WTC11 (cell line): ENCODE measurements around the gene TGFBRAP1. TPM values are rescaled to one million over a fixed set of nuclear protein-coding genes. Genes with fewer than 3 reads are reported as not detected.

ENCODE experiments used
- ATAC-seq: fragments of 200-7000 bp; cut with Tn5 transposase; 2 replicates; pipeline ENCODE4 v1.10.0; 2021; ENCODE audit warnings: mild to moderate bottlenecking, moderate library complexity
- Bru-seq: library from RNA; stranded (reverse); fragments of 400-500 nt; gene quantifications from one replicate; lab custom pipeline; 2021; lab: Mats Ljungman, UMichigan
- CTCF ChIA-PET: fragments of 300-600 bp; sonication (Branson Sonifier 250); formaldehyde crosslinking; loops from one replicate; lab custom pipeline; 2021; ENCODE audit warnings: antibody characterized with exemption; lab: Charles Lee
- POLR2A ChIA-PET: fragments of 350-600 bp; sonication (Branson Sonifier 250); formaldehyde crosslinking; loops from one replicate; lab custom pipeline; 2021; ENCODE audit warnings: antibody characterized with exemption; lab: Charles Lee
- DNase-seq: peaks from one replicate; pipeline ENCODE4 v3.0.0; 2021; ENCODE audit warnings: low spot score
- H3K27ac Mint-ChIP-seq: 2 replicates; pipeline ENCODE4 v1.8.0; 2021; ENCODE audit warnings: mixed read lengths
- H3K27me3 Mint-ChIP-seq: 2 replicates; pipeline ENCODE4 v1.8.0; 2021; ENCODE audit warnings: low read depth, mild to moderate bottlenecking, moderate library complexity, mixed read lengths
- H3K36me3 Mint-ChIP-seq: 2 replicates; pipeline ENCODE4 v1.8.0; 2021; ENCODE audit warnings: mixed read lengths
- H3K4me1 Mint-ChIP-seq: 2 replicates; pipeline ENCODE4 v1.8.0; 2022; ENCODE audit warnings: mixed read lengths
- H3K4me3 Mint-ChIP-seq: 2 replicates; pipeline ENCODE4 v1.8.0; 2021; ENCODE audit warnings: mild to moderate bottlenecking, moderate library complexity, mixed read lengths
- H3K9me3 Mint-ChIP-seq: 2 replicates; pipeline ENCODE4 v1.8.0; 2021; ENCODE audit warnings: mixed read lengths
- CREM ChIP-seq: sonication (generic); formaldehyde crosslinking; IDR thresholded peaks from 2 replicates; pipeline ENCODE4 v1.8.1; 2022; ENCODE audit warnings: mild to moderate bottlenecking, missing genetic modification reagents, moderate library complexity
- FOXK1 ChIP-seq: sonication (generic); formaldehyde crosslinking; IDR thresholded peaks from 2 replicates; pipeline ENCODE4 v1.8.0; 2022; ENCODE audit warnings: mild to moderate bottlenecking, moderate library complexity, missing genetic modification reagents
- FOXP1 ChIP-seq: sonication (generic); formaldehyde crosslinking; IDR thresholded peaks from 2 replicates; pipeline ENCODE4 v1.8.0; 2022; ENCODE audit warnings: missing genetic modification reagents, mild to moderate bottlenecking, moderate library complexity, borderline replicate concordance
- GABPB1 ChIP-seq: sonication (generic); formaldehyde crosslinking; IDR thresholded peaks from 2 replicates; pipeline ENCODE4 v1.8.1; 2023; ENCODE audit warnings: mild to moderate bottlenecking, missing genetic modification reagents
- JUN ChIP-seq: sonication (generic); formaldehyde crosslinking; IDR thresholded peaks from 2 replicates; pipeline ENCODE4 v1.8.0; 2023; ENCODE audit warnings: mild to moderate bottlenecking, missing genetic modification reagents
- MXD4 ChIP-seq: fragments of 250-450 bp; sonication (Bioruptor Pico); IDR thresholded peaks from 2 replicates; pipeline ENCODE4 v1.8.0; 2021; ENCODE audit warnings: mild to moderate bottlenecking, moderate library complexity, borderline replicate concordance
- MYBL2 ChIP-seq: sonication (generic); formaldehyde crosslinking; IDR thresholded peaks from 2 replicates; pipeline ENCODE4 v1.8.1; 2023; ENCODE audit warnings: mild to moderate bottlenecking, moderate library complexity, missing genetic modification reagents
- OVOL2 ChIP-seq: fragments of 250-450 bp; sonication (Bioruptor Pico); IDR thresholded peaks from 2 replicates; pipeline ENCODE4 v1.9.0; 2021; ENCODE audit warnings: mild to moderate bottlenecking, borderline replicate concordance
- TEAD1 ChIP-seq: sonication (generic); formaldehyde crosslinking; IDR thresholded peaks from 2 replicates; pipeline ENCODE4 v1.8.0; 2022; ENCODE audit warnings: mild to moderate bottlenecking, missing genetic modification reagents
- ZNF263 ChIP-seq: sonication (generic); formaldehyde crosslinking; IDR thresholded peaks from 2 replicates; pipeline ENCODE4 v1.8.1; 2022; ENCODE audit warnings: low read depth, mild to moderate bottlenecking, moderate library complexity, missing genetic modification reagents
- ZNF317 ChIP-seq: sonication (generic); formaldehyde crosslinking; IDR thresholded peaks from 2 replicates; pipeline ENCODE4 v1.8.1; 2023; ENCODE audit warnings: low read depth, mild to moderate bottlenecking, moderate library complexity, missing genetic modification reagents, borderline replicate concordance
- ZNF423 ChIP-seq: fragments of 250-450 bp; sonication (Bioruptor Pico); IDR thresholded peaks from 2 replicates; pipeline ENCODE4 v2.1.2; 2022; ENCODE audit warnings: mild to moderate bottlenecking, moderate library complexity
- long read RNA-seq, 3 experiments: library from RNA in 1 of 3; library from capped mRNA in 1 of 3; library from polyadenylated mRNA in 1 of 3; unstranded in 2 of 3; stranded (forward) in 1 of 3; transcript quantifications; one replicate each; pipeline ENCODE4 v2.0.0, GENCODE V29; 2021
- total RNA-seq: library from RNA; stranded (reverse); gene quantifications from 3 replicates; pipeline ENCODE4 v1.2.3, GENCODE V29; 2021
- TF ChIP-seq, protein P1 (sequence below): sonication (generic); formaldehyde crosslinking; IDR thresholded peaks from 2 replicates; pipeline ENCODE4 v1.8.0; 2022; ENCODE audit warnings: mild to moderate bottlenecking, missing genetic modification reagents
- TF ChIP-seq, protein P2 (sequence below): sonication (generic); formaldehyde crosslinking; IDR thresholded peaks from 2 replicates; pipeline ENCODE4 v1.8.1; 2023; ENCODE audit warnings: mild to moderate bottlenecking, moderate library complexity, missing genetic modification reagents
- TF ChIP-seq, protein P3 (sequence below): sonication (generic); formaldehyde crosslinking; IDR thresholded peaks from 2 replicates; pipeline ENCODE4 v1.8.0; 2023; ENCODE audit warnings: missing genetic modification reagents
- TF ChIP-seq, protein P4 (sequence below): sonication (generic); formaldehyde crosslinking; IDR thresholded peaks from 2 replicates; pipeline ENCODE4 v1.8.1; 2023; ENCODE audit warnings: mild to moderate bottlenecking, missing genetic modification reagents, moderate library complexity
- TF ChIP-seq, protein P5 (sequence below): sonication (generic); formaldehyde crosslinking; conservative IDR thresholded peaks from 2 replicates; pipeline ENCODE4 v1.8.1; 2023; ENCODE audit warnings: mild to moderate bottlenecking, low read depth, missing genetic modification reagents, moderate library complexity
- TF ChIP-seq, protein P6 (sequence below): sonication (generic); formaldehyde crosslinking; IDR thresholded peaks from 2 replicates; pipeline ENCODE4 v1.8.0; 2022; ENCODE audit warnings: mild to moderate bottlenecking, missing genetic modification reagents

The TGFBRAP1 gene, protein sequence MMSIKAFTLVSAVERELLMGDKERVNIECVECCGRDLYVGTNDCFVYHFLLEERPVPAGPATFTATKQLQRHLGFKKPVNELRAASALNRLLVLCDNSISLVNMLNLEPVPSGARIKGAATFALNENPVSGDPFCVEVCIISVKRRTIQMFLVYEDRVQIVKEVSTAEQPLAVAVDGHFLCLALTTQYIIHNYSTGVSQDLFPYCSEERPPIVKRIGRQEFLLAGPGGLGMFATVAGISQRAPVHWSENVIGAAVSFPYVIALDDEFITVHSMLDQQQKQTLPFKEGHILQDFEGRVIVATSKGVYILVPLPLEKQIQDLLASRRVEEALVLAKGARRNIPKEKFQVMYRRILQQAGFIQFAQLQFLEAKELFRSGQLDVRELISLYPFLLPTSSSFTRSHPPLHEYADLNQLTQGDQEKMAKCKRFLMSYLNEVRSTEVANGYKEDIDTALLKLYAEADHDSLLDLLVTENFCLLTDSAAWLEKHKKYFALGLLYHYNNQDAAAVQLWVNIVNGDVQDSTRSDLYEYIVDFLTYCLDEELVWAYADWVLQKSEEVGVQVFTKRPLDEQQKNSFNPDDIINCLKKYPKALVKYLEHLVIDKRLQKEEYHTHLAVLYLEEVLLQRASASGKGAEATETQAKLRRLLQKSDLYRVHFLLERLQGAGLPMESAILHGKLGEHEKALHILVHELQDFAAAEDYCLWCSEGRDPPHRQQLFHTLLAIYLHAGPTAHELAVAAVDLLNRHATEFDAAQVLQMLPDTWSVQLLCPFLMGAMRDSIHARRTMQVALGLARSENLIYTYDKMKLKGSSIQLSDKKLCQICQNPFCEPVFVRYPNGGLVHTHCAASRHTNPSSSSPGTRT
- total RNA-seq (15.8 to 16.3 TPM (median 16.3 TPM) in 3 replicates), Bru-seq, nascent RNA (percentile 66 among the genes with signal in this experiment)
- long read RNA-seq, experiment 1, full-length matches to known transcripts: 58 of 164 reads
- long read RNA-seq, experiment 1, partial matches to known transcripts: 27 of 164 reads
- long read RNA-seq, experiment 1, other reads (novel, unspliced or antisense): 79 of 164 reads
- long read RNA-seq, experiment 2, full-length matches to known transcripts: 5 of 21 reads
- long read RNA-seq, experiment 2, partial matches to known transcripts: 4 of 21 reads
- long read RNA-seq, experiment 2, other reads (novel, unspliced or antisense): 12 of 21 reads
- long read RNA-seq, experiment 3: 0 reads

DNA sequence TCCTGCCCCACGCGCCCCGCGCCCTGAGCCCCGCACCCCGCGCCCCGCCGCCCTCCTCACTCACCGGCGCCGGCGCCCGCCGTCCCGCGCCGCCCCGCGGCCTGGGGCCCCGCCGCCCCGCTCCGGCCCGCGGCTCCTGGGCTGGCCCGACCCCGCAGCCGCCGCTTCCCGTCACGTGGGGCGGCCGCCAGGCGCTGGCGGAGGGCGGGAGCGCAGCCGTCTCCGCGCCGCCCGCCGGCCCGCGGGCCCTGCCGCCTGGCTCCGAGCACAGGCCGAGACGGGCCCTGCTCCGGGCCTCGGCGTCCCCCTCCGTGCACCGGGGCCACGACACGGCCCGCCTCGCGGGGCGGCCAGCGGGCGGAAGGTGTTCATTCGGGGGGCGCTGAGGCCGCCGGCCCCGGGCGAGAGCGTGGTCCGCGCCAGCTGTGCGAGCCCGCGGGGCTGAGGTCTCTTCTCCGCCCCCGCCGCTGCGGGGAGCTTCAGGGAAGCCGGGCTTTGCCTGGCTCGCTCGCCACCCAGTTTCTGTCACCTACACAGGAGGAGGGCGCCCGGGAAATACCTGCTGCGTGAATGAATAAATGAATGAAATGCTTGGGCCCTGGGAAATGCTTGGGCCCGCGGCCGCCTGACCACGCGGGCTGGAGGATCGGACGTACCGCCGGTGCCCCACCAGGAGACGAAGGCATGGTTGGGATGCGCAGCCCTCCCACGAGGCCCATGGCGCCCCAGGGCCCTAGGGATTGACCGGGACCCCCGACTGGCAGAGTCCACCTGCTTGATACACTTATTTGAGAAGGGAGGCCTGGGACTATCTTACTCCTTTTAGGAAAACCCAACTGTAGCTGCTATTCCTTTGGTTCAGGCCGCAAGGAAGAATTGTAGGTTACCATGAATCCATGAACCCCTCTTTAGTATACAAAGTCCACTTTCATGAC, at the start of gene TGFBRAP1:
TGFBRAP1 (minus strand) TSS at position 175 of the 935 bp plus-strand sequence. CDS start 21,434 bp downstream, outside the sequence.
- Mint-ChIP-seq H3K4me3 (peak within 1 kb of the TSS; percentile 85), H3K4me1 (peaks cover 26% of the 10 kb centered on the region), H3K9me3 (no peaks in the 10 kb centered on the region), H3K36me3 (0 out of 2 replicates have a peak, but pooled peaks cover 3% of the 10 kb centered on the region), H3K27ac (peak within 1 kb of the TSS; percentile 38)
- ChIA-PET POLR2A (interaction anchor here (0.6 to 1.0 kb wide), 3 partner anchors 8 to 291 kb away, joined by 3 to 4 read pairs (median 3); partner anchors contain the start of gene C2orf49), CTCF (interaction anchor here (1.0 to 1.6 kb wide), 4 partner anchors 35 to 215 kb away, joined by 3 to 5 read pairs (median 3); no protein-coding TSS in a partner anchor)
- DNase-seq (peak; percentile 34), ATAC-seq (peak; percentile 78)
- TF ChIP-seq, protein P1, sequence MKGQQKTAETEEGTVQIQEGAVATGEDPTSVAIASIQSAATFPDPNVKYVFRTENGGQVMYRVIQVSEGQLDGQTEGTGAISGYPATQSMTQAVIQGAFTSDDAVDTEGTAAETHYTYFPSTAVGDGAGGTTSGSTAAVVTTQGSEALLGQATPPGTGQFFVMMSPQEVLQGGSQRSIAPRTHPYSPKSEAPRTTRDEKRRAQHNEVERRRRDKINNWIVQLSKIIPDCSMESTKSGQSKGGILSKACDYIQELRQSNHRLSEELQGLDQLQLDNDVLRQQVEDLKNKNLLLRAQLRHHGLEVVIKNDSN (CRISPR knock-in tag): peak; percentile 55
- TF ChIP-seq, protein P2, sequence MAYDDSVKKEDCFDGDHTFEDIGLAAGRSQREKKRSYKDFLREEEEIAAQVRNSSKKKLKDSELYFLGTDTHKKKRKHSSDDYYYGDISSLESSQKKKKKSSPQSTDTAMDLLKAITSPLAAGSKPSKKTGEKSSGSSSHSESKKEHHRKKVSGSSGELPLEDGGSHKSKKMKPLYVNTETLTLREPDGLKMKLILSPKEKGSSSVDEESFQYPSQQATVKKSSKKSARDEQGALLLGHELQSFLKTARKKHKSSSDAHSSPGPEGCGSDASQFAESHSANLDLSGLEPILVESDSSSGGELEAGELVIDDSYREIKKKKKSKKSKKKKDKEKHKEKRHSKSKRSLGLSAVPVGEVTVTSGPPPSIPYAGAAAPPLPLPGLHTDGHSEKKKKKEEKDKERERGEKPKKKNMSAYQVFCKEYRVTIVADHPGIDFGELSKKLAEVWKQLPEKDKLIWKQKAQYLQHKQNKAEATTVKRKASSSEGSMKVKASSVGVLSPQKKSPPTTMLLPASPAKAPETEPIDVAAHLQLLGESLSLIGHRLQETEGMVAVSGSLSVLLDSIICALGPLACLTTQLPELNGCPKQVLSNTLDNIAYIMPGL (CRISPR knock-in tag): peak; percentile 40; the same call in 1 of the 2 replicates
- TF ChIP-seq MYBL2 (0 out of 2 replicates have a peak, but pooled peaks have one; percentile 41), OVOL2 (CRISPR knock-in tag) (no peak), GABPB1 (CRISPR knock-in tag) (0 out of 2 replicates have a peak, but pooled peaks have one; percentile 22), ZNF317 (CRISPR knock-in tag) (0 out of 2 replicates have a peak, but pooled peaks have one; percentile 18), ZNF423 (CRISPR knock-in tag) (peak; percentile 76), TEAD1 (CRISPR knock-in tag) (0 out of 2 replicates have a peak, but pooled peaks have one; percentile 19), JUN (0 out of 2 replicates have a peak, but pooled peaks have one; percentile 13), FOXP1 (CRISPR knock-in tag) (peak; percentile 38; the same call in 1 of the 2 replicates), CREM (peak; percentile 54; the same call in 1 of the 2 replicates), ZNF263 (CRISPR knock-in tag) (no peak), FOXK1 (CRISPR knock-in tag) (0 out of 2 replicates have a peak, but pooled peaks have one; percentile 33), MXD4 (no peak)
- TF ChIP-seq, protein P3, sequence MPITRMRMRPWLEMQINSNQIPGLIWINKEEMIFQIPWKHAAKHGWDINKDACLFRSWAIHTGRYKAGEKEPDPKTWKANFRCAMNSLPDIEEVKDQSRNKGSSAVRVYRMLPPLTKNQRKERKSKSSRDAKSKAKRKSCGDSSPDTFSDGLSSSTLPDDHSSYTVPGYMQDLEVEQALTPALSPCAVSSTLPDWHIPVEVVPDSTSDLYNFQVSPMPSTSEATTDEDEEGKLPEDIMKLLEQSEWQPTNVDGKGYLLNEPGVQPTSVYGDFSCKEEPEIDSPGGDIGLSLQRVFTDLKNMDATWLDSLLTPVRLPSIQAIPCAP (CRISPR knock-in tag): 0 out of 2 replicates have a peak, but pooled peaks have one; percentile 27
- TF ChIP-seq, protein P4, sequence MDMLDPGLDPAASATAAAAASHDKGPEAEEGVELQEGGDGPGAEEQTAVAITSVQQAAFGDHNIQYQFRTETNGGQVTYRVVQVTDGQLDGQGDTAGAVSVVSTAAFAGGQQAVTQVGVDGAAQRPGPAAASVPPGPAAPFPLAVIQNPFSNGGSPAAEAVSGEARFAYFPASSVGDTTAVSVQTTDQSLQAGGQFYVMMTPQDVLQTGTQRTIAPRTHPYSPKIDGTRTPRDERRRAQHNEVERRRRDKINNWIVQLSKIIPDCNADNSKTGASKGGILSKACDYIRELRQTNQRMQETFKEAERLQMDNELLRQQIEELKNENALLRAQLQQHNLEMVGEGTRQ (CRISPR knock-in tag): peak; percentile 92
- TF ChIP-seq, protein P5, sequence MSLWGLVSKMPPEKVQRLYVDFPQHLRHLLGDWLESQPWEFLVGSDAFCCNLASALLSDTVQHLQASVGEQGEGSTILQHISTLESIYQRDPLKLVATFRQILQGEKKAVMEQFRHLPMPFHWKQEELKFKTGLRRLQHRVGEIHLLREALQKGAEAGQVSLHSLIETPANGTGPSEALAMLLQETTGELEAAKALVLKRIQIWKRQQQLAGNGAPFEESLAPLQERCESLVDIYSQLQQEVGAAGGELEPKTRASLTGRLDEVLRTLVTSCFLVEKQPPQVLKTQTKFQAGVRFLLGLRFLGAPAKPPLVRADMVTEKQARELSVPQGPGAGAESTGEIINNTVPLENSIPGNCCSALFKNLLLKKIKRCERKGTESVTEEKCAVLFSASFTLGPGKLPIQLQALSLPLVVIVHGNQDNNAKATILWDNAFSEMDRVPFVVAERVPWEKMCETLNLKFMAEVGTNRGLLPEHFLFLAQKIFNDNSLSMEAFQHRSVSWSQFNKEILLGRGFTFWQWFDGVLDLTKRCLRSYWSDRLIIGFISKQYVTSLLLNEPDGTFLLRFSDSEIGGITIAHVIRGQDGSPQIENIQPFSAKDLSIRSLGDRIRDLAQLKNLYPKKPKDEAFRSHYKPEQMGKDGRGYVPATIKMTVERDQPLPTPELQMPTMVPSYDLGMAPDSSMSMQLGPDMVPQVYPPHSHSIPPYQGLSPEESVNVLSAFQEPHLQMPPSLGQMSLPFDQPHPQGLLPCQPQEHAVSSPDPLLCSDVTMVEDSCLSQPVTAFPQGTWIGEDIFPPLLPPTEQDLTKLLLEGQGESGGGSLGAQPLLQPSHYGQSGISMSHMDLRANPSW (CRISPR knock-in tag): no peak
- TF ChIP-seq, protein P6, sequence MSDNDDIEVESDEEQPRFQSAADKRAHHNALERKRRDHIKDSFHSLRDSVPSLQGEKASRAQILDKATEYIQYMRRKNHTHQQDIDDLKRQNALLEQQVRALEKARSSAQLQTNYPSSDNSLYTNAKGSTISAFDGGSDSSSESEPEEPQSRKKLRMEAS (CRISPR knock-in tag): peak; percentile 82
- TF ChIP-seq, all 79 proteins: peak for 14
- no peaks in the 10 kb centered on the region; the same call in 1 of the 2 replicates for H3K27me3 Mint-ChIP-seq
